ENCODE results near the gene PTPN4.
"Not testable (repeated sequence)": the region's sequence is repeated elsewhere in the genome, so short reads cannot be mapped to it uniquely, and the experiment has no call there.

PTPN4 gene

DNA sequence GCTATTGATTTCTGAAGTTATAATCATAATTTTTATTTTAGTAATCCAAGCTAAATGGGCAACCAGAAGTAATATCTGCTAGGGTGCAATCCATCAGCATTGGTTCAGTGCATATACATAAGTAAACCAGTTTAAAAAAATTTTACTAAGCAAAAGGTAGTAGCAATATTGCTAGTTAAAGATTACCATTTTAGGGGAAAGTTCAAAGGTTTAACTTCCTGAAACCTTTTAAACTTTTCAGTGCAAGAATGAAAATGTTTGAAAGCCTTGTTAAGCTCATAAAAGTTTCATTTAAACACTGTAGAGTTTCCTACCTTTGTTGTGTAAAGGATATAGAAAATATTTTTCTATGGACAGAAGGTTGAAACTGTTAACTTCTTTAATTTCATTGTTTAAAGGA, 222.2 kb downstream of the PTPN4 start:
- DNase-seq: no peak

DNA sequence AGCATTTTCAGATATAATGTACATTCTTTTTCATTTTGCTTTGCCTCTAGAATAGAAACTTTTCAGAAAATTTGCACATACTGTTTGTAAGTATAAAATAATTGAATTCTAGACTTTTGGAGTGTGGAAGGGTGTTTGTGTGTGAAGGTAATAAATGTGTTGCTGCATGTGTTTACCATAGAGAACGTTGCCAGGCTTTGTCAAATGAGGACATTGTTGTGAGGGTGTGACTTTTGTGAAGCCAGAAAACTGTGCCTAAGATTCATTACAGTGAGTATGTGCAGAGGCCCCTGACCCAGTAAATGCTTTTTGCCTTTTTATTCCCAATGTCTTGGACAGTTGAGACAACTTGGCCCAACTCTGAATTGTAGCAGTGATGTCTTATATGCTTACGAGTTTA, 222.8 kb downstream of the PTPN4 start:
- no peak for DNase-seq

DNA sequence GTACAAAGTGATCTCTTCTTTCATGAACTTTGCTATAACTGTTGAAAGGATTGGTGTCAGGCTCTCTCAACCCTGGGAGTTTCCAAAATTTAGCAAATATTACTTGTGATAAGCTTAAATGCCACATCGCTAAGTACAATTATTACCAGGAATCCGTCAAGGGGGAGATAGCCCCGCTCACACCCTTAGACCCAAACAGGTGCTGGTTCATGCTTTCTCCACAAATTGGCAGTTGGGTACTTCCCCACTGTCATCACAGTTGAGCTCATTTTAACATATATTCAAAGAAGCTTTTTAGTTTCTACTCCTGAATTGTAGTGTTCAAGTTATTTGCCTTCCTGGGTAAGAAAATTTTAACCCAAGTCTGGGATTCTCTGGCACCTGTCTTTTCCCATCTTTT, 223.4 kb downstream of the PTPN4 start:
- DNase-seq: no peak

DNA sequence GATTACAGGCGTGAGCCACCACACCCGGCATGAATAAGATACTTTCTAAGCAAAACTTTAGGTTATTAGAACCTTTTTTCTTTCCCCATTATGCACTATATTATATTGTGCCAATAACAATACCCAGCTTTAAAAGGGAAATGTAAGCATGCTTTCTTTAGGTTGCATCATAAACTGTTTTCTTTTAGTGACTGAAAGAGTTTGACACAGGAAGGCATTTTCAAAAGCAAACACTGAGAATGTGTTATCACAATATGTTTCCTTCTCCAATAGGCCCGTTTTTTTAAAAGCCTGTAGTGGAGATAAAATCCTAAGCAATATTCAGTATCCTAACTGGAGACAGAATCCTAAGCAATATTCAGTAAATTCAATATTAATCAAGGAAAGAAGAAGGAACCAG, 236.4 kb downstream of the PTPN4 start:
- DNase-seq: no peak

DNA sequence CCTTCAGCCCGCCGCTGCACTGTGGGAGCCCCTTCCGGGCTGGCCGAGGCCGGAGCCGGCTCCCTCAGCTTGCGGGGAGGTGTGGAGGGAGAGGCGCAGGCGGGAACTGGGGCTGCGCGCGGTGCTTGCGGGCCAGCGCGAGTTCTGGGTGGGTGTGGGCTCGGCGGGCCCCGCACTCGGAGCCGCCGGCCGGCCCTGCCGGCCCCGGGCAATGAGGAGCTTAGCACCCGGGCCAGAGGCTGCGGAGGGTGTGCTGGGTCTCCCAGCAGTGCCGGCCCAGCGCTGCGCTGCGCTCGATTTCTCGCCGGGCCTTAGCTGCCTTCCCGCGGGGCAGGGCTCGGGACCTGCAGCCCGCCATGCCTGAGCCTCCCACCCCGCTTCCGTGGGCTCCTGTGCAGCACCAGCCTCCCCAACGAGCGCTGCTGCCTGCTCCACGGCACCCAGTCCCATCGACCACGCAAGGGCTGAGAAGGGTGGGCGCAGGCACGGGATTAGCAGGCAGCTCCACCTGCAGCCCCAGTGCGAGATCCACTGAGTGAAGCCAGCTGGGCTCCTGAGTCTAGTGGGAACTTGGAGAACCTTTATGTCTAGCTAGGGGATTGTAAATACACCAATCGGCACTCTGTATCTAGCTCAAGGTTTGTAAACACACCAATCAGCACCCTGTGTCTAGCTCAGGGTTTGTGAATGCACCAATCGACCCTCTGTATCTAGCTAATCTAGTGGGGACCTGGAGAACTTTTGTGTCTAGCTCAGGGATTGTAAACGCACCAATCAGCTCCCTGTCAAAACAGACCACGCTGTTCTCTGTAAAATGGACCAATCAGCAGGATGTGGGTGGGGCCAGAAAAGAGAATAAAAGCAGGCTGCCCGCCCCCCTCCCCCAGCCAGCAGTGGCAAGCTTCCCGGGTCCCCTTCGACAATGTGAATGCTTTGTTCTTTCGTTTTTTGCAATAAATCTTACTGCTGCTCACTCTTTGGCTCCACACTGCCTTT, 237.5 kb downstream of the PTPN4 start:
- DNase-seq: not testable (repeated sequence)

DNA sequence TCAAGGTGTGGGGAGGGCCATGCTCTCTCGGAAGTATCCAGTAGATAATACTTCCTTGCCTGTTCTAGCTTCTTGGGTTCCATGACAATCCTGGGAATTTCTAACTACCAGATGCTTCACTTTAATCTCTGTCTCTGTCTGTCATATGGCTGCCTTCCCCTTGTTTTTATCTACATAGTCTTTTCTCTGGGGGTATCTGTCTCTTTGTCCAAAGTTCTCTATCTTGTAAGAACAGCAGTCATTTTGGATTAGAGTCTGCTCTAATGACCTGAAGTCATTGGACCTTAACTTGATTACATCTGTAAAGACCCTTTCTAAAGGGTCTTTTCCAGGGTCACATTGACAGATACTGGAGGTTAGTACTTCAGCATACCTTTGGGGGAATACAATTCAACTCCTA, 241.7 kb downstream of the PTPN4 start:
- no peak for DNase-seq

DNA sequence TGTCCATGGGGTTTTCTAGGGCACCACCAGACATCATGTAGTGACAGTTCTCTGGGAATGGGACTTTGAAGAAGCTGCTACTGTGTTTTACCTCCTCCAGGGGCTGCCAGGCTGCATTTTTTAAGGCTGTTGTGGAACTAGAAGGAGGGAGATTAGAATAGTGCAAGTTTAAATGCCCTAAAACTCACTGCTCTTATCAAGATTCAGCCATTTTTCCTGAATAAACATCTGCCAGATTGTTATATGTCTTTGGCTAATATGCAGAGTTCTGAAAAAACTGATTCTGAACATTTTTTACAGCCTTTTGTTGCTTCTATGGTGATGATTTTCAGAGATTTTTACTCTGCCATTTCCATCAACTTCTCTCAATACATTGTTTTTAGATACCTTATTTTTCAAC, 244.5 kb downstream of the PTPN4 start:
- DNase-seq: no peak

DNA sequence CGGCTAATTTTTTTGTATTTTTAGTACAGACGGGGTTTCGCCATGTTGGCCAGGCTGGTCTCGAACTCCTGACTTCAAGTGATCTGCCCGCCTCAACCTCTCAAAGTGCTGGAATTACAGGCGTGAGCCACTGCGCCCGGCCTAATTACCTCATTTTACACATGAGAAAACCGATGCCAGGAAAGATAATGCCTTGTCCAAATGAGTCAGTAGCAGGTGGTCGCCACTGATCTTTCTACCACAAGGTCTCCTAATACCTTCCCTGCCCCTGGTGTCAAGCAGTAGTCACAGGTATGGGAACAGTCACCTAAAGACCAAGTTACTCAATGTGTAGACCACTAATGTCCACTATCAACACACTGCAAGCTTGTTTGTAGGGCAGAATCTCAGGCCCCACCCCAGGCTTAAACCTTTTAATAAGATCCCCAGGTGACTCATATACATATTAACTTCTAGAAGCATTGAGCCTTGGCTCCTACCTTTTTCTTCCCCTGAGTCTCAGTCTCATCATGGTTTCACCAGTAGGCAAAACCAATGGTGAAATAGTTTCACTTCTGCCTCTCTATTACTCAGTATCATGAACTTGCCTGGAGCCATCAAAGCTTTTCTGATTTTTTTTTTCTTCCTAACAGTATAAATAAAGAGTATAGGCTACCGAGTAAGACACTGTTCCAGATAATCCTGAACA, 246.3 kb downstream of the PTPN4 start:
- no peak for DNase-seq

DNA sequence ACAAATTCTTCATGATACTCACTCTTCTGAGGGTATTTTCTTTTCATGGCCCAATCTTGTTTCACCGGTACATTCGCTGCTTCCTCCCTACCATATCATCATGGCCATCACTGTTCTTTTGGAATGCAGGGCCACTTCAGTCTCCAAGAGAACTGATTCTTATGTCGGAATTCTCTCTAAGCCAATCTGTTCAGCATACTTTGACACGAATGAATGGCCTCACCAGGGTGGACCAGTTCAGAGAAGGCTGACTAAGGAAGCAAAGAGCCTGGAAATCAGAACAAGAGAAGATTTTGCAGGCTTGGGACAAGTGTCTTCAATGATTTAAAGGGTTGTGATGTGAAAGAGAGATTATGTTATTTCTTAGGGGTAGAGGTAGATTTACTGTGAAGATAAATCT, 248.1 kb downstream of the PTPN4 start:
- DNase-seq: no peak

DNA sequence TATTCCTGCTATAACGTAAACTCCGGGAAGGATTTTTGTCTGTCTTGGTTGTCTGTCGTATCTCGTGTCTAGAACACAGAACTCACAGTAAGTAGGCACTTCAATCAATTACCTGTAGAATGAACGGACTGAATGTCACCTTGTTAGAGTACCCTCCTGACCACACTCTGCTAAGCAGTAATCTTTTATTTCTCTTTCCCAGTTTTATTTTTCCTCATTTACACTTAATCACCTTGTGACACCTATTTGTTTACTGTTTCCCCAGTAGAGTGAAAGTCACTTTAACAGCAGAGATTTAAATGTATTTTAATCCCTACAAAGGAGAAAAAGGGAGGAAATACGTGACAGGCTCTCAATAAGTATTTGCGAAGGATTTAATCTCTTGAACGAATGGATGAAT, 252.6 kb downstream of the PTPN4 start:
- DNase-seq: no peak

DNA sequence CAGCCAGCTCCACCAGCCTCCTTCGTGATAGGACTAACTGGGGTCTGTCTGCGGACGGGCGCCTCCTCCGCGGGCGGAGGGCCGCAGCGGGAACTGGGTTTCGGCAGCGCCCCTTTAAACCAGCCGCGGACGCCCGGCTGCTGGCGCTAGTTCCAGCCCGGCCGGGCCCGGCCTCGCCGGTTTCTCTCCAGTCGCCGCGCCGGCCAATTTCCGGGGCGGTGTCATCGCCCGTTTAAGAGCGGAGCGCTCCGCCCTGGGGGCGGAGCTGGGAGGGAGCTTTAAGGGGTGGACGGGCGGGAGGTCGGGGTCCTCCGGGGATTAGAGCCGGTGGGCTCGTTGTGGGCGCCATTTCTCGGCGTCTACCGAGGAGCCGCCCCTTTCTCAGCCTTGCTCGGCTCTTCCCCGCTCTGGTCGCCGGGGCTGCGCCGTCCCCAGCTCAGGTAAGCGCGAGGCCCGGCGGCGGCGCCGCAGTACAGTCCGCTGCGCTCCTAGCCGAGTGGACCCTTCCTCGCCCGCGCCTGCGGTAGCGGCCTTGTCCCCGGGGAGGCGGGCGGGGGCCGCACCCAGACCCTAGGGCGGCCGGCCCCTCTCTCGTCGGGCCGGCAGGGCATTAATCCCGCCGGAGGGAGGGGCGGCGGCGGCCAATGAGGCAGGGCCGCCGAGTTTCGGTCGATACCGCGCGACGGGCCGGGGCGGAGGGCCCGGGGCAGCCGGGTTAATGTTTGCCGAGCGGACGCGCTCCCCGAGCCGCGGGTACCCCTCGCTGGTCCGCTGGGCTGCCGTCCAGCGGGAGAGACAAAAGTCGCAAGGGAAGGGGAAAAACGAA, 253.3 kb downstream of the PTPN4 start, which contains the start of gene EPB41L5:
EPB41L5 (plus strand) TSS at position 307 of the 826 bp plus-strand sequence. CDS start 6,008 bp downstream, outside the sequence.
- DNase-seq: peak; percentile 92

DNA sequence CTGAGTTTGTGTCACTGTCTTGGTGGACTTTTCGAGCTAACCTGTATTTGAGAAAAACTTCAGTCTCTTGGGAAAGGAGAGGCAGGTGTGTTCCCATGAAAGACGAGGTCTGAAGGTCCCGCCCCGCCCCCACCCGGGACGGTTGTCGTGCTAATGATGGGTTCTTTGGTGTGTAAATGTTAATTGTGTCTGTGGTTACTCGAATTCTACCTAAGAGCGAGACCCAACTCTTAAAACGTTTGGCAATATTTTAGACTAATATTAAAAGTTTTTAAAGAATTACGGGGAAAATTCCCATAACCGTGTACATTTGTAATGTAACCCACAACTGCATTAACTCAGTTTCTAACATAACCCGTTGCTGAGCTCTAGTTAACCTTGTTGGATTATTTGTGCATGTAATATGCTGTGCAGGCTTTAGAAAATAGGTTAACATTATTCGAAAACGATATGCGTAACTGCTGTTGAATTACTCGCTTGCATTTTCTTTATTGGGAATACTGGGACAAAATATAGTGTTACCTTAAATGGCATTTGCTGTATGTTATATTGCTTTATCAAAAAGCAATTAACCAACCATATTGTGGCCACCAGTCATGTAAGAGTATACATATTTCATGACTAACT, 254.0 kb downstream of the PTPN4 start:
- no peak for DNase-seq

DNA sequence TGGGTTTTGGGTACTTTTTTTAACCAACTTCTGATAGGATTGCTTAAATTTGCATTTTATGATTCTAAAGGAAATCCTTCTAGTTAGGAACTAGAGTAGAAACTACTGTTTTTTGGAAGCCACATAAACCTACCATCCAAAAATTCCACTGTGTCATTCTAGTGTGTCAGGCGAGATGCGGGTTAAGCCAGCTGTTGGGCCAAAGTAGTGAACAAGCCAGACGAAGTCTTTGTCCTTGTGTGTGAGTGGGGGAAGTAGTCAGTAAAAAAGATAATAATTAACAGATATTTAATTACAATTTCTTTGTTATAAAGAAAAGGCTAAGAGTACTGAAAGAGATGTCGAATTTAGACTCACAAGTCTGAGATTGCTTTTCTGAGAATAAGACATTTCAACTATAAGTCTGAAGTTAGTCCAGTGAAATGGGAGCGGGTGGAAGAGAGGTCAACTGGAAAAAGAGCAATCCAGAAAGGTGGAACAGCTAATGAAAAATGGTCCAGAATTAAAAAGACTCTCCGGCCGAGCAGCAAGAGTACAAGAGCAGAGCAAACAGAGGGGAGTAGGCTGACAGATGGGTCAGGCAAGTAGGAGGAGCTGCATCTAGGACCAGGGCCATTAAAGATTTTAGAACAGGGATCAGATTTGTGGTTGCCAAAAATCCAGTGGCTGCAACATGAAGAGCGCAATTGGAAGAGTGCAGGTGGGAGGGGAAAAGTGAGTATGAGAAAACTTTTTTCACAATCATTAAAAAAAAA, 254.7 kb downstream of the PTPN4 start:
- no peak for DNase-seq

DNA sequence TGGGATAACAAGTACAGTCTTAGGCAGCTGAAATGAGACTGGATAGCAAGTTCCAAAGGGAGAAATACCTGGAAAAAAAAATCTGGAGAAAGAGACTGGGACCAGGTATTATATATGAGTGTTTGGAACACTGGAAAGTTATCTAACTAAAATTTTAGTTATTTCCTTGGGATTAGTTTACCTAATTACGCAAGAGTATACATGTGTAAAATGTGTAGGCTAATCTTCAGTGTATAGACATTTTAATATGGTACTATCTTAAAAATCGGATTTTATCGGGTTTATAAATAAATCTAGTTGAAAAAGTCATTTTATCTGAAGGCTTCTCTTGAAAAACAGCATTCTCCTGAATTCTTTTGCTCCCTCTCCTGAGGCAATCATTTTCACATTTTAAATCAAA, 257.1 kb downstream of the PTPN4 start:
- DNase-seq: no peak

DNA sequence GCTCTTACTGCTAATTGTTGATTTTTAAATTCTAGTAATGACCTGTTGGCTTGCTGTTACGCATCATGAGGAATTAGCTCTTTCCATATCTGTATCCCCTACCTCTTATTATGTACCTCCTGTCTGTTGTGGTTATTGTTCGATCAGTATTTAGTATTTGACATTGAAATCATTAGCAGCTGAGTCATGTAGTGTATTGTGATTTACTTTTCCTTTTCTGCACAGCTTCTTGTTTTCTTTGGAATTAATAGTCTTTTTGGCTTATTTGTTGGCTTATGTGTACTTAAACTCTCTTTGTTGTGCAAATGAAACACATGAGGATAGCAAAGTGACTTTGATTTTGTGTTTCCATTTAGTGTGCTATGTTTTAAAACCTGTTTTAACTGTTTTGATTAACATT, 257.5 kb downstream of the PTPN4 start:
- no peak for DNase-seq

DNA sequence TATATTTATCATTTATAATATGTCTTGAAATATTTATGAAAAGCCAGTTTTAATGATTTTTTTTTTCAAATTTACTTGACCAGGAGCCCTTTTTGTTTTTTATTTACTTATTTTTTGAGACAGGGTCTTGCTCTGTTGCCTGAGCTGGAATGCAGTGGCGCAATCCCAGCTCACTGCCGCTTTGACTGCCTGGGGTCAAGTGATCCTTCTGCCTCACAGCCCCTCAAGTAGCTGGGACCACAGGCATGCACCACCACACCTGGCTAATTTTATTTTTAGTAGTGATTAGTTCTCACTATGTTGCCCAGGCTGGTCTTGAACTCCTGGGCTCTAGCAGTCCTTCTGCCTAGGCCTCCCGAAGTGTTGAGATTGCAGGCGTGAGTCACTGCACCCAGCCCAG, 258.8 kb downstream of the PTPN4 start:
- DNase-seq: no peak

DNA sequence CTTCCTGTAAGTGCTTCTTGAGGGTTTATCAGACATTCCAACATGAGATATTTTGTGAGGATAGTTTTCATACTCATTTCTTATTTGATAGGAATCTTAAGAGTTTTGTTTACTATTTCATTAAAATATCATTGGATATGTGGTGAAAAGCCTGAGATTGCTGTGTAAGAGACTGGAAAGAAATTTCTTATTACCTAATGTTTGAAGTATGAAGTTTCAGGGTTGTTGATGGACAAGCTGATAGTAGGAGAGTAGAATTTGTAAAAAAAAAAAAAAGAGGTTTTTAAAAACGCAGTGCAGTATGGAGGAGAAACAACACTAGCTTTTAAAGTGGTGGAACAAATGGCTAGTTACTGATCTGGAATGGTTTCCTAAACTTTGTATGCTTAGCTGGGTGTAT, 260.8 kb downstream of the PTPN4 start:
- DNase-seq: no peak

DNA sequence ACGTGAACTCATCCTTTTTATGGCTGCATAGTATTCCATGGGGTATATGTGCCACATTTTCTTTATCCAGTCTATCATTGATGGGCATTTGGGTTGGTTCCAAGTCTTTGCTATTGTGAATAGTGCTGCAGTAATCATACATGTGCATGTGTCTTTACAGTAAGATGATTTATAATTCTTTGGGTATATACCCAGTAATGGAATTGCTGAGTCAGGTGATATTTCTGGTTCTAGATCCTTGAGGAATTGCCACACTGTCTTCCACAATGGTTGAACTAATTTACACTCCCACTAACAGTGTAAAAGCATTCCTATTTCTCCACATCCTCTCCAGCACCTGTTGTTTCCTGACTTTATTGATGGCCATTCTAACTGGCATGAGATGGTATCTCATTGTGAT, 262.8 kb downstream of the PTPN4 start:
- not testable (repeated sequence) for DNase-seq

DNA sequence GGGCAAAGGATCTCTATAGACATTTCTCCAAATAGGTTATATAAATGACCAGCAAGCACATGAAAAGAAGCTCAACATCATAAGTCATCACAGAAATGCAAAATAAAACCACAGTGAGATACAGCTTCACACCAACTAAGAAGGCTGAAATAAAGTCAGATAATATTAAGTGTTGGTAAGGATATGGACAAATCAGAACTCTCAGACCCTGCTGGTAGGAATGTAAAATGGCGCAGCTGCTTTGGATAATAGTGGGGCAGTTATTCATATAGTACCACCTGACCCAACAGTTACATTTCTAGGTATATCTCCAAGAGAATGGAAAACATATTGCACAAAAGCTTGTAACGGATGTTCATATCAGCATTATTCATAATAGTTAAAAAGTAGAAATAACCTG, 267.2 kb downstream of the PTPN4 start:
- no peak for DNase-seq

DNA sequence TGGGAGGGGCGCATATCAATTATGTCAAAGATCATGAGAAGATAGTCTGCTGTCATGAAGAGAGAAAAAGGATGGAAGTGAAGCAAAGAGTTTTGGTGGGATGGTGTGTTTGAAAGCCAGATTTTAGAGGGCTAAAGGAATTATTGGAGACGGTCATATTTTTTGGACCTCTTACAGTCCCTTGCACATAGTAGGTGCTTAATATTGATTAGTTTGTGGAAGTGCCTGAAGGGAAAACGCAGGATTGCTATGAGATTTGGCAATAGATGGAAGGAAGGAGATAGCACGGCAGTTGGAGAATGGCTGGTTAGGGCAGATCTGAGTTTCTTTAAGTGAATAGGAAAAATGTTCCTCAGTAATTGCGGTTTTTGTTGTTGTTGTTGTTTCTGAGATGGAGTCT, 269.1 kb downstream of the PTPN4 start:
- DNase-seq: no peak

DNA sequence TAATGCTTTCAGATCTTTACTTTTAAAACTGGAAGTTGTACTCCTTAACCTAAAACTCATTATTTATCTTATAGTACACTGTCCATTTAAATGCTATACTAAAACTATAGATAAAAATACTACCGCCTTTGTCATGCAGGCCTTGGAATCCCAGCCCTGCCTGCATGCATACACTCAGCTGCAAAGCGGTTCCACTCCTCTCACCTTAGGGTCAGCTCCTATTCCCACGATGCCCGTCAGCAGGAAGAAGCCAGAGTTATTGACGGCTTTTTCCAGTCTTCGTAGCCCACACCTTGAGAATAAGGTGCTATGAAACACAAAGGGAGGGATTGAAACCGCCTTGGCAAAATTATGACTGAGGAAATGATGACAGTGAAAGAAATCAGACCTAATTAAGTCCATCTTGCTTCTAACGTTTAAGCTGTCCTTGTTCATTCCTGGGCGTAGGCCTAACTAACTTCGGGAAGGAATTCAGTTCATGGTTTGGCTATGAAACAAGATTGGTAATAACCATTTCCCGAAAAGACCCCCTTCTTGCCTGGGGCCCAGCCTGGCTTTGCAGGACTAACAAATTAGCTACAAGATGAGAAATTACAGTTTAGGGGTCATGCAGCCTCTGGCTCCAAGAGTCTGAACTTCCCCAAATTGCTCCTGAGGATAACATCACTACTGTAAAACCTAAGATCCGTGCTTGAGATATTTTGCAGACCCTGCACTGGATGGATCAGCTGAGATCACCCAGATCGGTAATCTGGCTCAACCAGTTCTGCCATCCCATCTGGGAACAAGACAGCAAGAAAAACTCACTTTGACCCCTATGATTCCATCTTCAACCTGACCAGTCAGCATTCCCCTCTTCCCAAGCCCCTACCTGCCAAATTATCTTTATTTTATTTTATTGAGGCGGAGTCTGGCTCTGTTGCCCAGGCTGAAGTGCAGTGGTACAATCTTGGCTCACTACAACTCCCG, 270.2 kb downstream of the PTPN4 start:
- DNase-seq: no peak

Measured in midbrain (tissue), 1 donor.